Esophagus muscularis mucosa (tissue), 4 donors: ENCODE measurements around the gene RAD51B. TPM values are rescaled to one million over a fixed set of nuclear protein-coding genes. Genes with fewer than 3 reads are reported as not detected.

Experiments used
- DNase-seq: peaks from one replicate; pipeline ENCODE4 v3.0.0-alpha.2; 2017; ENCODE audit errors: extremely low spot score
- H3K27ac ChIP-seq, 4 donors: fragments of 200-600 bp; sonication (generic); replicated peaks in 1 of 4; 1 replicate in 3 of 4; 2 replicates in 1 of 4; pipeline ENCODE4 v1.5.1; 2016 to 2019; ENCODE audit warnings: mild to moderate bottlenecking in 1 of 4
- H3K27me3 ChIP-seq, 4 donors: fragments of 200-600 bp; sonication (generic); one replicate each; pipeline versions ENCODE4 v1.5.1 to v1.6.0; 2016 to 2019
- H3K36me3 ChIP-seq, 4 donors: fragments of 200-600 bp; sonication (generic); one replicate each; pipeline ENCODE4 v1.5.1; 2016 to 2019
- H3K4me1 ChIP-seq, 4 donors: fragments of 200-600 bp; sonication (generic); one replicate each; pipeline ENCODE4 v1.5.1; 2016 to 2019
- H3K4me3 ChIP-seq, 4 donors: fragments of 200-600 bp; sonication (generic); 1 replicate in 2 of 4; 2 replicates in 2 of 4; pipeline ENCODE4 v1.5.1; 2016 to 2019; ENCODE audit warnings: mild to moderate bottlenecking in 4 of 4, moderate library complexity in 1 of 4
- H3K9me3 ChIP-seq, 4 donors: fragments of 200-600 bp; sonication (generic); 1 replicate in 3 of 4; 2 replicates in 1 of 4; pipeline ENCODE4 v1.5.1; 2016 to 2019
- CTCF ChIP-seq, 3 experiments: fragments of 200-600 bp in 2 of 3; fragments of 450-650 bp in 1 of 3; sonication (generic) in 2 of 3; IDR thresholded peaks; one replicate each; pipeline ENCODE4 v1.5.1; 2017 to 2019; ENCODE audit warnings: antibody characterized with exemption in 3 of 3, mild to moderate bottlenecking in 2 of 3, moderate library complexity in 1 of 3
- EP300 ChIP-seq: sonication (generic); formaldehyde crosslinking; IDR thresholded peaks from one replicate; pipeline ENCODE4 v1.6.1; 2017; ENCODE audit warnings: antibody characterized with exemption
- POLR2A ChIP-seq: fragments of 450-650 bp; IDR thresholded peaks from one replicate; pipeline ENCODE4 v1.6.1; 2017; ENCODE audit warnings: antibody characterized with exemption, moderate library complexity, mild to moderate bottlenecking, low read depth
- POLR2AphosphoS5 ChIP-seq, 2 donors: sonication (generic); formaldehyde crosslinking; IDR thresholded peaks; one replicate each; pipeline ENCODE4 v1.6.1; 2017; ENCODE audit warnings: antibody characterized with exemption in 2 of 2
- WGBS: methylation state at CpG from one replicate; pipeline ENCODE4 v1.1.5; 2018; 5-methylcytosine and 5-hydroxymethylcytosine counted together
- intact Hi-C: fragments of 100-400 bp; cut with DNase I; formaldehyde crosslinking; loops from one replicate; pipeline ENCODE4 v1.15.1; 2023
- total RNA-seq, 4 donors: library from RNA; depleted of rRNA; stranded (reverse); fragments of >200 nt; gene quantifications; one replicate each; pipeline versions ENCODE4 v1.1.0 to v1.2.1, GENCODE V29; 2016

The RAD51B gene
- total RNA-seq, 4 donors from 2014 or later, result 2.8 to 11.1 (median 5.1) TPM

DNA sequence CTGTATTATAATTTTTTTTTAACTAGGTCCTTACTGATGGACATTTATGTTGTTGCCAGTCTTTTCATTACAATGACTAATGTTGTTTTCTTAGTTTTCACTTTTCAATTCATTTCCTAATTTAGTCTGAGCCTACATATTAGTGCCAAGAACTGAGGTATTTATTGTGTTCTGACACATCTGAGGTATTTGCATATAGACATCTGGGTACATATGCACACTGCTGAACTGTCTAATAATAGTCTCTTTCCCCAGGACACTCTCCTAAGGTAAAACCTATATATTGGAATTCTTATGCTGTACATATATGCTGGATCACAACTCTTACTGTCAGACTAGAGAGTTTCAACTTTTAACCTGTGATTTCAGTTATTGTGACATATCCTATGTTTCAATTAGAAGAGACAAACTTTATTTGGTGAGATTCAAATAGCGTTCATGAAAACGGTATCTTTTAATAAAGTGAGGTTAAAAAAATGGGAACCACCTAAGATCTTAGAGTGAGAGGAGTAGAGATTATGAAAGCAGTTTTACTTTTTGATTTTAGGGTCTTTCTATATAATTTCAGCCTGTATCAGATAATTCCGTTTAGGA lies 263.2 kb downstream of the RAD51B start:
- no peaks in the 10 kb centered on the region for H3K36me3 ChIP-seq
- TF ChIP-seq POLR2AphosphoS5 (IDR thresholded peaks at IDR 0.05) (no peak), CTCF (IDR thresholded peaks at IDR 0.05) (no peak), EP300 (no peak)
- H3K27ac ChIP-seq, result no peak overlapping the region
- WGBS, result 94% methylated on average over 3 of the region's 3 CpGs
- DNase-seq, result no peak
- no peak overlapping the region for H3K4me3 ChIP-seq
- intact Hi-C loops, result no loop called here
- H3K9me3 ChIP-seq, result no peaks in the 10 kb centered on the region
- peaks cover 0 to 22% (median 0%) of the 10 kb centered on the region in 4 donors for H3K4me1 ChIP-seq
- H3K27me3 ChIP-seq, result no peaks in the 10 kb centered on the region

DNA sequence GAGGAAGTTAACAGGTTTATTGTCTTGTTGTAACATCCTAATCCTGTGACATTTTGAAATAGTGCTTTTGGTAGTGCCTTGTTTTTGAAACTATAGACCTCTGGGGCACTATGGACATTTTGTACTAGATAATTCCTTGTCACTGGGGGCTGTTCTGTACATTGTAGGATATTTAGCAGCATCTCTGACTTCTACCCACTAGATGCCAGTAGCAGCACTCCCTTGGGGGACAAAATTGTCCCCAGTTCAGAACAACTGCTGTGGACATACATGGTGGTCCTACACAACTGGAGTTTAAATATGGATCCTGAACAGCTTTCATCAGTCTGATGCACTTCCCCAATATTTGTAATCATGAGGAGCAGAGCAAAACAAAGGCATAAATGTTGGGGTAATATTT lies 264.7 kb downstream of the RAD51B start:
- Histone ChIP-seq H3K27ac (no peak overlapping the region), H3K4me3 (no peak overlapping the region), H3K36me3 (no peaks in the 10 kb centered on the region), H3K9me3 (no peaks in the 10 kb centered on the region), H3K4me1 (peaks cover 0 to 28% (median 12%) of the 10 kb centered on the region in 4 donors), H3K27me3 (no peaks in the 10 kb centered on the region)
- TF ChIP-seq POLR2AphosphoS5 (IDR thresholded peaks at IDR 0.05) (no peak), EP300 (no peak), POLR2A (no peak), CTCF (IDR thresholded peaks at IDR 0.05) (peak in 2 of 3 experiments; percentile 16 to 21)
- no peak for DNase-seq
- intact Hi-C loops, result no loop called here

DNA sequence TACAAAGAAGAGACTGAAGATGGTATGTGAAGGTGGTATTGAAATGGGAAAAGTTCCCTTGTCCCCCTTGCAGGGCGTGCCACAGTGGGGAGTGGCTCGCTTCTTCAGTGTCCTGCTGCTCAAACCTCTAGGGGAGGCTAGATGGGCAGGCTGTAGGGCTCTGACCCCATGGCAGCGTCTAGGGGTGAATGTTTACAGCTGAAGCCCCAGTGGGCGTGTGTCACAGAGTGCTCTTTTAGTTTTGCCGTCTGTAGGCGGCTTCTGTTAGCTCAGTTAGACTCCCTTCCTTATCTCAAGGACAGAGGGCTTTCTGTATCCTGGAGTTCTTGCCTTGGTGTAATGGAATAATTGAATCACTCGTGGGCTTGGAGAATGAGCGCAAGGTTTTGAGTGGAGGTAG lies 266.2 kb downstream of the RAD51B start:
- DNase-seq, result no peak
- Histone ChIP-seq H3K4me3 (no peak overlapping the region), H3K27me3 (no peaks in the 10 kb centered on the region), H3K4me1 (peaks cover 0 to 24% (median 16%) of the 10 kb centered on the region in 4 donors), H3K9me3 (no peaks in the 10 kb centered on the region), H3K27ac (no peak overlapping the region), H3K36me3 (no peaks in the 10 kb centered on the region)
- intact Hi-C loops, result no loop called here
- TF ChIP-seq POLR2AphosphoS5 (IDR thresholded peaks at IDR 0.05) (no peak), POLR2A (no peak), CTCF (IDR thresholded peaks at IDR 0.05) (no peak), EP300 (no peak)
- 85% methylated on average over 8 of the region's 8 CpGs for WGBS

DNA sequence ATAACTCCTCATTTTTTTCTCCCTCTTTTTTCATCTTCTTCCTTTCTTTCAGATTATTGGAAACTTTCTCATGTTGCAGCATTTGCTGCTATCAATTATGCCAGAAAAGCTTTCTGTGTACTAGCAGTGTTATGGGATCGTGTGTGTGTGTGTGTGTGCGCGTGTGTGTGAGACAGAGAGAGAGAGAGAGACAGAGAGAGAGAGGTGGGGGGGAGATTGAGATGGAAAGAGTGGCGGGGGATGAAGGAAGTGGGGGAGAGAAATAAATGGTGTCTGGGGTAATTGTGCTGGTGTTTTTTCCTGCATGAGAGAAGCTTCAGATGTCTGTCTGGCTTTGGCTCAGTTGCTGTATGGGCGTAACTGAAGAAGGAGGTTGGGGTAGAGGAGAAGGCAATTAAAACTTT lies 268.9 kb downstream of the RAD51B start:
- no peak for DNase-seq
- Histone ChIP-seq H3K27me3 (no peaks in the 10 kb centered on the region), H3K36me3 (no peaks in the 10 kb centered on the region), H3K9me3 (peaks cover 0 to 3% (median 0%) of the 10 kb centered on the region in 4 donors), H3K27ac (peak overlapping the region; percentile 21 to 59 (median 44)), H3K4me1 (peaks cover 0 to 24% (median 16%) of the 10 kb centered on the region in 4 donors), H3K4me3 (peak overlapping the region in 3 of 4 donors; percentile 2 to 16 (median 9))
- 55% methylated on average over 5 of the region's 5 CpGs for whole genome bisulfite sequencing
- TF ChIP-seq POLR2A, result no peak
- TF ChIP-seq EP300, result no peak
- TF ChIP-seq POLR2AphosphoS5 (IDR thresholded peaks at IDR 0.05), result no peak
- no peak for TF ChIP-seq CTCF (IDR thresholded peaks at IDR 0.05)
- intact Hi-C loops, result no loop called here
